Sigmoid colon (tissue), 4 donors: ENCODE data around the gene SMARCA2.

Experiments
- CTCF ChIP-seq, 4 experiments: fragments of 450-650 bp in 3 of 4; fragments of 200-600 bp in 1 of 4; IDR thresholded peaks; one replicate each; pipeline ENCODE4 v1.5.1; 2016 to 2019; ENCODE audit warnings: antibody characterized with exemption in 4 of 4, mild to moderate bottlenecking in 3 of 4, moderate library complexity in 2 of 4
- POLR2A ChIP-seq, 2 donors: fragments of 450-650 bp; IDR thresholded peaks; one replicate each; pipeline ENCODE4 v1.6.1; 2016; ENCODE audit warnings: antibody characterized with exemption in 2 of 2, mild to moderate bottlenecking in 2 of 2, moderate library complexity in 2 of 2
- POLR2AphosphoS5 ChIP-seq, 4 donors: sonication (generic); formaldehyde crosslinking; IDR thresholded peaks; one replicate each; pipeline ENCODE4 v1.6.1; 2017; ENCODE audit warnings: antibody characterized with exemption in 4 of 4

DNA sequence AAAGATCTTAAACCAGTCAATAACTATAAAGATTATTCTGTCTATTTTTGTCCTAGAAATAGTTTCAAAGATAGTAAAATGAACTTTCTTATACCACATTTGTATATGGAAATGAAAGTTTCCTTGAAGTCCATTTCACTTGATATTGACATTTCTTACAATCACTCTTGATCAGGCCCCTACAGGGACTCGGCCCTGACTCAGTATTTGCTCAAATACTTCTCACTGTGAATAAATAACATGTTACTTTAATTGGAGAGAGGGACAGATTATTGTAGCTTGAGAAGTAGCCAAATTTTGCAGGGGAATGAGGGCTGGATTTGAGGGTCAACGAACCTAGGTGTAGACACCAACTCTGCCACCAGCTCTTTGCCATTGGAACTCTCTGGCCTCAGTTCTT is 25.6 kb upstream of the SMARCA2 start:
- no peak for TF ChIP-seq CTCF (IDR thresholded peaks at IDR 0.05)
- no peak for TF ChIP-seq POLR2A (IDR thresholded peaks at IDR 0.05)
- TF ChIP-seq POLR2AphosphoS5 (IDR thresholded peaks at IDR 0.05): no peak
